CD4-positive, alpha-beta memory T cell (primary cell): ENCODE measurements around the gene ACSS1. TPM values are rescaled to one million over a fixed set of nuclear protein-coding genes. Genes with fewer than 3 reads are reported as not detected.

ENCODE experiments used
- CTCF ChIA-PET: fragments of 350-600 bp; sonication (Branson Sonifier 250); formaldehyde crosslinking; loops from one replicate; lab custom pipeline; 2021; ENCODE audit warnings: inconsistent platforms; ENCODE audit not compliant: partially characterized antibody; lab: Charles Lee
- POLR2A ChIA-PET: fragments of 350-600 bp; sonication (Branson Sonifier 250); formaldehyde crosslinking; loops from one replicate; lab custom pipeline; 2021; ENCODE audit not compliant: partially characterized antibody; lab: Charles Lee
- DNase-seq, 5 donors: peaks; one replicate each; pipeline versions ENCODE4 v3.0.0 to v3.0.0-alpha.2; 2020 to 2022; ENCODE audit warnings: mixed read lengths in 1 of 5
- H3K27ac ChIP-seq: one replicate; pipeline ENCODE4 v1.7.0; 2013; ENCODE audit warnings: low read depth, low read length
- H3K27me3 ChIP-seq: 2 replicates; pipeline ENCODE4 v1.7.0; 2013; ENCODE audit warnings: mild to moderate bottlenecking, low read length, moderate library complexity; ENCODE audit not compliant: insufficient read depth
- H3K36me3 ChIP-seq: 2 replicates; pipeline ENCODE4 v1.7.0; 2013; ENCODE audit warnings: mild to moderate bottlenecking, low read length, moderate library complexity; ENCODE audit not compliant: insufficient read depth
- H3K4me1 ChIP-seq: 2 replicates; pipeline ENCODE4 v1.7.0; 2013; ENCODE audit warnings: mild to moderate bottlenecking, low read length, moderate library complexity; ENCODE audit not compliant: insufficient read depth
- H3K4me3 ChIP-seq, 2 donors: one replicate each; pipeline ENCODE4 v1.7.0; 2013; ENCODE audit warnings: low read length in 2 of 2, mild to moderate bottlenecking in 1 of 2
- H3K9me3 ChIP-seq, 2 donors: one replicate each; pipeline ENCODE4 v1.7.0; 2013; ENCODE audit warnings: low read length in 2 of 2, control low read depth in 1 of 2; ENCODE audit not compliant: control insufficient read depth in 1 of 2
- H3K27ac Mint-ChIP-seq, 7 donors: one replicate each; pipeline ENCODE4 v1.8.0; 2020 to 2021; ENCODE audit warnings: mixed read lengths in 7 of 7, mild to moderate bottlenecking in 6 of 7, inconsistent platforms in 3 of 7, moderate library complexity in 3 of 7
- H3K27me3 Mint-ChIP-seq, 2 donors: one replicate each; pipeline ENCODE4 v1.8.0; 2020 to 2021; ENCODE audit warnings: mixed read lengths in 2 of 2
- H3K36me3 Mint-ChIP-seq, 2 donors: one replicate each; pipeline ENCODE4 v1.8.0; 2020 to 2021; ENCODE audit warnings: mixed read lengths in 2 of 2, inconsistent platforms in 1 of 2, mild to moderate bottlenecking in 1 of 2
- H3K4me1 Mint-ChIP-seq, 4 donors: one replicate each; pipeline ENCODE4 v1.8.0; 2020 to 2021; ENCODE audit warnings: mixed read lengths in 4 of 4, mild to moderate bottlenecking in 1 of 4
- H3K4me3 Mint-ChIP-seq, 8 donors: one replicate each; pipeline ENCODE4 v1.8.0; 2020 to 2021; ENCODE audit warnings: mixed read lengths in 8 of 8, mild to moderate bottlenecking in 7 of 8, moderate library complexity in 6 of 8, inconsistent platforms in 3 of 8
- H3K9me3 Mint-ChIP-seq, 8 donors: one replicate each; pipeline ENCODE4 v1.8.0; 2020 to 2021; ENCODE audit warnings: mixed read lengths in 8 of 8, mild to moderate bottlenecking in 5 of 8, inconsistent platforms in 3 of 8, moderate library complexity in 1 of 8
- intact Hi-C: fragments of 100-400 bp; cut with micrococcal nuclease; formaldehyde crosslinking; loops from one replicate; pipeline ENCODE4 v1.15.1; 2023
- polyA plus RNA-seq, 2 donors: library from polyadenylated mRNA; unstranded; fragments of 300-500 nt; fragmentation: Illumina TruSeq; gene quantifications; one replicate each; pipeline ENCODE4 v1.2.3, GENCODE V29; 2021
- total RNA-seq, 2 experiments: library from RNA; stranded (reverse); gene quantifications; one replicate each; pipeline ENCODE4 v1.2.3, GENCODE V29; 2021

The ACSS1 gene
- total and polyA plus RNA-seq, 4 experiments from 2014 or later: 44.6 to 56.5 (median 51.3) TPM

- H3K27me3 Mint-ChIP-seq: no peaks in the 10 kb centered on the region
- intact Hi-C loops: no loop called here
- ChIA-PET CTCF (no interaction called here), POLR2A (interaction anchor here (1.0 kb wide), 1 partner anchor 10 kb away, joined by 3 read pairs; no protein-coding TSS in a partner anchor)
- H3K4me3 ChIP-seq: no peak overlapping the region
- no peak overlapping the region for H3K4me3 Mint-ChIP-seq
- no peaks in the 10 kb centered on the region for H3K9me3 Mint-ChIP-seq
- H3K27ac Mint-ChIP-seq: peak overlapping the region in 3 of 7 donors; percentile 18 to 48 (median 28)
- H3K4me1 ChIP-seq: no peaks in the 10 kb centered on the region
- no peak for DNase-seq
- H3K36me3 Mint-ChIP-seq: peaks cover 20 to 70% of the 10 kb centered on the region in 2 donors
- no peak overlapping the region for H3K27ac ChIP-seq
- no peaks in the 10 kb centered on the region for H3K9me3 ChIP-seq
- H3K4me1 Mint-ChIP-seq: peaks cover 9 to 36% (median 15%) of the 10 kb centered on the region in 4 donors
- H3K36me3 ChIP-seq: peaks cover 26% of the 10 kb centered on the region
- H3K27me3 ChIP-seq: no peaks in the 10 kb centered on the region
Measured at GRCh38 chr20:25023356-25023755, 34.6 kb downstream of the ACSS1 start.

GRCh38 chr20:25022680-25023079 is 35.3 kb downstream of the ACSS1 start:
- intact Hi-C loops: no loop called here
- Mint-ChIP-seq H3K9me3 (no peaks in the 10 kb centered on the region), H3K27me3 (no peaks in the 10 kb centered on the region), H3K27ac (peak overlapping the region in 1 of 7 donors; percentile 48), H3K4me3 (no peak overlapping the region), H3K36me3 (peaks cover 22 to 73% of the 10 kb centered on the region in 2 donors), H3K4me1 (peaks cover 9 to 33% (median 15%) of the 10 kb centered on the region in 4 donors)
- POLR2A ChIA-PET: interaction anchor here (1.0 kb wide), 1 partner anchor 9 kb away, joined by 3 read pairs; no protein-coding TSS in a partner anchor
- H3K27ac ChIP-seq: no peak overlapping the region
- no peaks in the 10 kb centered on the region for H3K9me3 ChIP-seq
- no peaks in the 10 kb centered on the region for H3K27me3 ChIP-seq
- peaks cover 31% of the 10 kb centered on the region for H3K36me3 ChIP-seq
- CTCF ChIA-PET: no interaction called here
- no peaks in the 10 kb centered on the region for H3K4me1 ChIP-seq
- no peak overlapping the region for H3K4me3 ChIP-seq
- DNase-seq: no peak

- peaks cover 27 to 79% of the 10 kb centered on the region in 2 donors for H3K36me3 Mint-ChIP-seq
Measured at GRCh38 chr20:25021336-25021735, 36.6 kb downstream of the ACSS1 start.

GRCh38 chr20:25020901-25021301 is 37.0 kb downstream of the ACSS1 start:
- no peak overlapping the region for H3K4me3 Mint-ChIP-seq
- POLR2A ChIA-PET: interaction anchor here (1.2 kb wide), 1 partner anchor 37 kb away, joined by 3 read pairs; the partner anchor contains the start of gene ACSS1

More at GRCh38 chr20:25021336-25021735, 36.6 kb downstream of the ACSS1 start:
- H3K4me1 ChIP-seq: no peaks in the 10 kb centered on the region
- H3K4me1 Mint-ChIP-seq: peaks cover 6 to 27% (median 8%) of the 10 kb centered on the region in 4 donors
- no peak overlapping the region for H3K4me3 ChIP-seq
- H3K27ac ChIP-seq: no peak overlapping the region
- no peaks in the 10 kb centered on the region for H3K27me3 Mint-ChIP-seq
- no peak overlapping the region for H3K4me3 Mint-ChIP-seq
- no peaks in the 10 kb centered on the region for H3K9me3 Mint-ChIP-seq
- H3K36me3 ChIP-seq: peaks cover 31% of the 10 kb centered on the region
- ChIA-PET CTCF (no interaction called here), POLR2A (interaction anchor here (1.2 kb wide), 1 partner anchor 37 kb away, joined by 3 read pairs; the partner anchor contains the start of gene ACSS1)
- no peaks in the 10 kb centered on the region for H3K9me3 ChIP-seq
- no peak overlapping the region for H3K27ac Mint-ChIP-seq
- no peak for DNase-seq
- H3K27me3 ChIP-seq: no peaks in the 10 kb centered on the region
- intact Hi-C loops: no loop called here

GRCh38 chr20:25020345-25020744 is 37.6 kb downstream of the ACSS1 start:
- Mint-ChIP-seq H3K4me1 (peaks cover 3 to 21% (median 6%) of the 10 kb centered on the region in 4 donors), H3K4me3 (no peak overlapping the region), H3K36me3 (peaks cover 27 to 85% of the 10 kb centered on the region in 2 donors), H3K27ac (peak overlapping the region in 1 of 7 donors; percentile 19), H3K9me3 (no peaks in the 10 kb centered on the region), H3K27me3 (no peaks in the 10 kb centered on the region)
- H3K27me3 ChIP-seq: no peaks in the 10 kb centered on the region
- POLR2A ChIA-PET: interaction anchor here (1.2 kb wide), 1 partner anchor 38 kb away, joined by 3 read pairs; the partner anchor contains the start of gene ACSS1
- H3K27ac ChIP-seq: no peak overlapping the region
- DNase-seq: no peak
- H3K4me3 ChIP-seq: no peak overlapping the region
- no peaks in the 10 kb centered on the region for H3K4me1 ChIP-seq
- peaks cover 31% of the 10 kb centered on the region for H3K36me3 ChIP-seq
- intact Hi-C loops: no loop called here
- CTCF ChIA-PET: interaction anchor here (0.8 kb wide), 1 partner anchor 200 kb away, joined by 3 read pairs; no protein-coding TSS in a partner anchor
- H3K9me3 ChIP-seq: no peaks in the 10 kb centered on the region

More at GRCh38 chr20:25020901-25021301, 37.0 kb downstream of the ACSS1 start:
- CTCF ChIA-PET: interaction anchor here (0.8 kb wide), 1 partner anchor 200 kb away, joined by 3 read pairs; no protein-coding TSS in a partner anchor
- H3K27ac ChIP-seq: no peak overlapping the region
- peaks cover 31% of the 10 kb centered on the region for H3K36me3 ChIP-seq
- H3K27me3 Mint-ChIP-seq: no peaks in the 10 kb centered on the region
- peak overlapping the region in 1 of 7 donors; percentile 30 for H3K27ac Mint-ChIP-seq
- no peaks in the 10 kb centered on the region for H3K4me1 ChIP-seq
- H3K9me3 Mint-ChIP-seq: no peaks in the 10 kb centered on the region
- H3K9me3 ChIP-seq: no peaks in the 10 kb centered on the region
- H3K36me3 Mint-ChIP-seq: peaks cover 27 to 83% of the 10 kb centered on the region in 2 donors
- H3K4me3 ChIP-seq: no peak overlapping the region
- DNase-seq: no peak
- peaks cover 6 to 27% (median 8%) of the 10 kb centered on the region in 4 donors for H3K4me1 Mint-ChIP-seq
- H3K27me3 ChIP-seq: no peaks in the 10 kb centered on the region
- intact Hi-C loops: no loop called here

GRCh38 chr20:25019381-25020155 is 38.4 kb downstream of the ACSS1 start:
- no peaks in the 10 kb centered on the region for H3K4me1 ChIP-seq
- intact Hi-C loops: no loop called here
- no peaks in the 10 kb centered on the region for H3K27me3 ChIP-seq
- Mint-ChIP-seq H3K4me1 (peaks cover 3 to 18% (median 6%) of the 10 kb centered on the region in 4 donors), H3K9me3 (no peaks in the 10 kb centered on the region), H3K27ac (no peak overlapping the region), H3K4me3 (no peak overlapping the region), H3K27me3 (no peaks in the 10 kb centered on the region), H3K36me3 (peaks cover 30 to 87% of the 10 kb centered on the region in 2 donors)
- POLR2A ChIA-PET: no interaction called here
- CTCF ChIA-PET: interaction anchor here (0.8 kb wide), 2 partner anchors 9 to 201 kb away, joined by 3 read pairs; no protein-coding TSS in a partner anchor
- no peaks in the 10 kb centered on the region for H3K9me3 ChIP-seq
- no peak overlapping the region for H3K4me3 ChIP-seq
- H3K27ac ChIP-seq: no peak overlapping the region
- H3K36me3 ChIP-seq: peaks cover 31% of the 10 kb centered on the region
- DNase-seq: no peak

- no peak for DNase-seq
- peak overlapping the region in 1 of 7 donors; percentile 47 for H3K27ac Mint-ChIP-seq
- POLR2A ChIA-PET: no interaction called here
- Histone ChIP-seq H3K4me3 (no peak overlapping the region), H3K27me3 (no peaks in the 10 kb centered on the region), H3K36me3 (peaks cover 38% of the 10 kb centered on the region), H3K27ac (no peak overlapping the region), H3K9me3 (no peaks in the 10 kb centered on the region), H3K4me1 (no peaks in the 10 kb centered on the region)
- no peaks in the 10 kb centered on the region for H3K9me3 Mint-ChIP-seq
- peaks cover 36 to 90% of the 10 kb centered on the region in 2 donors for H3K36me3 Mint-ChIP-seq
- H3K27me3 Mint-ChIP-seq: no peaks in the 10 kb centered on the region
- intact Hi-C loops: no loop called here
- H3K4me3 Mint-ChIP-seq: no peak overlapping the region
- CTCF ChIA-PET: interaction anchor here (1.0 kb wide), 1 partner anchor 9 kb away, joined by 3 read pairs; no protein-coding TSS in a partner anchor
- peaks cover 3 to 15% (median 6%) of the 10 kb centered on the region in 4 donors for H3K4me1 Mint-ChIP-seq
Measured at GRCh38 chr20:25018841-25019240, 39.1 kb downstream of the ACSS1 start.
